WTC11 (cell line): ENCODE data around the gene ARL8A.

Experiments used
- ATF2 ChIP-seq: sonication (generic); formaldehyde crosslinking; IDR thresholded peaks from 2 replicates; pipeline ENCODE4 v1.8.1; 2022; ENCODE audit warnings: low read depth, missing genetic modification reagents, borderline replicate concordance
- CTCF ChIP-seq: fragments of 200-600 bp; IDR thresholded peaks from 2 replicates; pipeline ENCODE4 v1.8.0; 2022; ENCODE audit warnings: antibody characterized with exemption
- NFE2L1 ChIP-seq: sonication (generic); formaldehyde crosslinking; IDR thresholded peaks from 2 replicates; pipeline ENCODE4 v1.8.1; 2023; ENCODE audit warnings: missing genetic modification reagents
- TP53 ChIP-seq: sonication (generic); formaldehyde crosslinking; IDR thresholded peaks from 2 replicates; pipeline ENCODE4 v1.8.1; 2023; ENCODE audit warnings: mild to moderate bottlenecking, missing genetic modification reagents
- ZNF281 ChIP-seq: sonication (generic); formaldehyde crosslinking; IDR thresholded peaks from 2 replicates; pipeline ENCODE4 v1.8.0; 2023; ENCODE audit warnings: mild to moderate bottlenecking, missing genetic modification reagents

- TF ChIP-seq TP53 (no peak), CTCF (no peak), NFE2L1 (CRISPR knock-in tag) (no peak), ZNF281 (CRISPR knock-in tag) (no peak), ATF2 (CRISPR knock-in tag) (no peak)
Measured at GRCh38 chr1:202194328-202194648, 49.8 kb upstream of the ARL8A start.
